ENCODE results near the gene FBXL22.

FBXL22 gene

GRCh38 chr15:63634154-63634553, 37.0 kb downstream of the FBXL22 start:
- no peak overlapping the region for H3K27ac ChIP-seq (ENCODE audit: low read depth, low read length)
- H3K9me3 ChIP-seq (ENCODE audit: control insufficient read depth, insufficient read depth, low read length): no peaks in the 10 kb centered on the region
- no peak overlapping the region for H3K4me3 ChIP-seq (ENCODE audit: low read depth, low read length)
- H3K4me1 ChIP-seq (ENCODE audit: control insufficient read depth, insufficient read depth, low read length): no peaks in the 10 kb centered on the region
- no peaks in the 10 kb centered on the region for H3K27me3 ChIP-seq (ENCODE audit: control insufficient read depth, insufficient read depth, low read length)
- H3K36me3 ChIP-seq (ENCODE audit: control insufficient read depth, insufficient read depth, low read length): peaks cover 76% of the 10 kb centered on the region
- no peak overlapping the region for H3K9ac ChIP-seq (ENCODE audit: low read depth, low read length)

GRCh38 chr15:63636518-63637061, 39.4 kb downstream of the FBXL22 start:
- H3K4me1 ChIP-seq (ENCODE audit: control insufficient read depth, insufficient read depth, low read length): no peaks in the 10 kb centered on the region
- H3K9me3 ChIP-seq (ENCODE audit: control insufficient read depth, insufficient read depth, low read length): no peaks in the 10 kb centered on the region
- H3K27ac ChIP-seq (ENCODE audit: low read depth, low read length): no peak overlapping the region
- H3K9ac ChIP-seq (ENCODE audit: low read depth, low read length): no peak overlapping the region
- no peaks in the 10 kb centered on the region for H3K27me3 ChIP-seq (ENCODE audit: control insufficient read depth, insufficient read depth, low read length)
- H3K36me3 ChIP-seq (ENCODE audit: control insufficient read depth, insufficient read depth, low read length): peaks cover 84% of the 10 kb centered on the region
- H3K4me3 ChIP-seq (ENCODE audit: low read depth, low read length): no peak overlapping the region

- Histone ChIP-seq H3K36me3 (ENCODE audit: control insufficient read depth, insufficient read depth, low read length) (peaks cover 84% of the 10 kb centered on the region), H3K27me3 (ENCODE audit: control insufficient read depth, insufficient read depth, low read length) (no peaks in the 10 kb centered on the region), H3K9me3 (ENCODE audit: control insufficient read depth, insufficient read depth, low read length) (no peaks in the 10 kb centered on the region), H3K4me3 (ENCODE audit: low read depth, low read length) (no peak overlapping the region), H3K4me1 (ENCODE audit: control insufficient read depth, insufficient read depth, low read length) (no peaks in the 10 kb centered on the region), H3K27ac (ENCODE audit: low read depth, low read length) (no peak overlapping the region), H3K9ac (ENCODE audit: low read depth, low read length) (no peak overlapping the region)
Measured at GRCh38 chr15:63638839-63639238, 41.7 kb downstream of the FBXL22 start.

- no peak overlapping the region for H3K9ac ChIP-seq (ENCODE audit: low read depth, low read length)
- no peaks in the 10 kb centered on the region for H3K9me3 ChIP-seq (ENCODE audit: control insufficient read depth, insufficient read depth, low read length)
- H3K27me3 ChIP-seq (ENCODE audit: control insufficient read depth, insufficient read depth, low read length): no peaks in the 10 kb centered on the region
- H3K4me1 ChIP-seq (ENCODE audit: control insufficient read depth, insufficient read depth, low read length): no peaks in the 10 kb centered on the region
- no peak overlapping the region for H3K4me3 ChIP-seq (ENCODE audit: low read depth, low read length)
- peaks cover 93% of the 10 kb centered on the region for H3K36me3 ChIP-seq (ENCODE audit: control insufficient read depth, insufficient read depth, low read length)
- H3K27ac ChIP-seq (ENCODE audit: low read depth, low read length): no peak overlapping the region
Measured at GRCh38 chr15:63640146-63640545, 43.0 kb downstream of the FBXL22 start.

Measured in HUES48 (cell line).